Ammon's horn (tissue), 1 donor: ENCODE data around the gene L1CAM.

Source experiments
- DNase-seq: peaks from one replicate; pipeline ENCODE4 v3.0.0-alpha.2; 2016; ENCODE audit warnings: low spot score

L1CAM gene

DNA sequence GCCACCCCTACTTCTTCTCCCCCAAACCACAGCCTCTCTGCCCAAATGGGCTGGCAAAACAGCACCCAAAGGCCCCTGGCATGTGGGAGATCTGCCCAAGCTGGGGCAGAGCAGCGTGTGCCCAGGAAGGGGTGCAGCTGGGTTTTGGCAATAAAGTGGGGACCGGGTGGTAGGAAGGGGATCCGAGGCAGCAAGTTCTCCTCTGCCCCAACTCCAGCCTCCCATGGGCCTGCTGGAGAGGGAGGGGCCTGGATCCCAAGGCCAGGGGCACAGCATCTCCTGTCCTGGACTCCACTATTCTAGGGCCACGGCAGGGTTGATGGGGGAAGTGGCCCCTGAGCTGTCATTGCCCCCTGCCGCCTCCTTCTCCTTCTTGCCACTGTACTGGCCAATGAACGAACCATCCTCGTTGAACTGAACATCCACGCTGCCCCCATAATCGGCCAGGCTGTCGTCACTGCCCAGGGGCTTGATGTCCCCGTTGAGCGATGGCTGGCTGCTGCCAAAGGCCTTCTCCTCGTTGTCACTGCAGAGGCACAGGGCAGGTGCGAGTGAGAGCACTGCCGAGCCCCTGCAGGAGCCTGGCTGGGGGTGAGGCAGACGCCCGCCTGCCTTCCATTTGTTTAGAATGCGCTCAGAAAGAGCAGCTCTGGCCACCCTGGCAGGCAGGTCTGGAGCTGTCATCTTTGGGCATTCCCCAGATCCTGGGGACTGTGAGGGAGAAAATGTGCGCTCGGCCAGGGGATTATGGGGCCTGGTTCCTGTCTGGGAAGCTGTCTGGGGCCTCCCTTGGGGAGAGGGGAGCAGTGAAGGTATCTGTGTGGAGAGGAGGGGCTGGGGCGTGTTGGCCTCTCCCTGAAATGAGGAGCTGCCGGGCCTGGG is 23.4 kb downstream of the L1CAM start:
- no peak for DNase-seq

GRCh38 chrX:153861733-153862310 is 24.2 kb downstream of the L1CAM start:
- DNase-seq = no peak

DNA sequence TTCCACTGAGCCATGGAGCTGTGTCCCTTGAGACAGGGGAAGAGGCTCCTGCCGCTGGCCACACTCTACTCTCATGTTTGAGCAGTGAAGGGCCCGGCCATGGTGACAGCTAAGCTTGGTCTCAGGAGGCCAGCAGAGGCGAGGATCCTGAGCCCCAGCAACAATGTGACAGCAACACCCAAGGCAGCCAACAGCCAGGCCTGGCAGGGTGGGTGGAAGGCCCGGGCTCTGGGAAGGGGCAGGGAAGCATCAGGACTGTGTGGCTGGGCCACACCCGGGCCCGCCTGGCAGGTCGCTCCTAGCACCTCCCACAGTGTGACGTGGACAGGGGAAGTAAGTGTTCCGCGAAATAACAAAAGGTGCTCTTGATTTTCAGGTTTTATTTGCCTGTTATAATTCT is 24.8 kb downstream of the L1CAM start:
- DNase-seq = no peak

DNA sequence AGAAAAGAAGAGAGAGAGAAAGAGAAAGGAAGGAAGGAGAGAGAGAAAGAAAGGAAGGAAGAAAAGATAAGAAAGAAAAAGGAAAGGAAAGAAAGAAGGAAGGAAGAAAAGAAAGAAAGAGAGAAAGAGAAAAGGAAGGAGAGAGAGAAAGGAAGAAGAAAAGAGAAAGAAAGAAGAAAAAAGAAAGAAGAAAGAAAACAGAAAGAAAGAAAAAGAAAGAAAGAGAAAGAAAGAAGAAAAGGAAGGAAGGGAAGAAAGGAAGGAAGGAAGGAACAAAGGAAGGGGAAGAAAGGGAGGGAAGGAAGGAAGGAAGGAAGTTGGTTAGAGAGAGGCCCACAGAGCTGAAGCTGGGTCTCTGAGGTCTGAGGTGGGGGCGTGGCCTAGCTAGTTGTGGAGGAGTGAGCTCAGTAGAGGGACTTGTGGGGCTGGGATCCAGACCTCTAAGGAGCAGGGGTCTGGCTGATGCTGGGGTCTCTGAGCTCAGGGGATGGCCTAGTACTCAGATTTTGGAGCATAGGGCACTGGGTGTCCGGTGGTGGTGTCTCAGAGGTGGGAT is 28.5 kb downstream of the L1CAM start:
- DNase-seq = no peak

- no peak for DNase-seq
Measured at GRCh38 chrX:153854702-153855101, 31.3 kb downstream of the L1CAM start.

GRCh38 chrX:153853902-153854267 is 32.1 kb downstream of the L1CAM start:
- DNase-seq = no peak

GRCh38 chrX:153853180-153853901 is 32.6 kb downstream of the L1CAM start:
- DNase-seq = no peak

DNA sequence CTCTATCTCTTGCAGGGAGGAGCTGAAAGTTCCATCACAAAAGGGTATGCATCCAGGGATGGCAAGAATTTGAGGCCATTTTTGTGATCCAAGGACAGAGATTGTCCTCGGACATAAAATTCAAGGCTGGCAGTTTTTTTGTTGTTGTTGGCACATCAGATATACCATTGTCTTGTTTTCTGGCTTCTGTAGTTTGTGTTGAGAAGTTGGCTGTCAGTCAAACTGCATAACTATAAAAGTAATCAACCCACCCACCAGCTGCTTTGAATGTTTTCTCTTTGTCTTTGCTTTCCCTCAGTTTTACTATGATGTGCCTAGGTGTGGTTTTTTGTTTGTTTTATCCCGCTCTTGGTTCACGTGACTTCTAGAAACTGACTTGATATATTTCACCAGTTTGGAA is 34.0 kb downstream of the L1CAM start:
- no peak for DNase-seq

DNA sequence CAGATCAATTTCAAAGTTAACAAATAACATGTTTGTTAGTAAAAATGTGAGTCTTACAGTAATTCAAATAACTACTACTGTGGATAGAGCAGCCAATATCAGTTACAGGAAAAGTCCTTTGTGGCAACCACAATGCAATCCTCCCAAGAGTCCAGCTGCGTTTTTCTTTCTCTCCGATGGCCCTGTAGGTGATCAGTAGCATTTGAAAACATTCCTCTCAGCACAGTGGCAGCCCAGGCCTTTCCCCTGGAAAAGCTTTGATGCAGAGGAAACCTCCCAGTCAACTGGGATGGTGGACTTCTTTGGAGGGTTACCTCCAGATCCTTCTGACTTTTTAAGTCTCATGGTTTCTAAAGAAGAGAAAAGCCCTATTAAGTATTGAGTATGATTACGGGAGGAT is 37.6 kb downstream of the L1CAM start:
- no peak for DNase-seq

- no peak for DNase-seq
Measured at GRCh38 chrX:153845842-153846241, 40.1 kb downstream of the L1CAM start.

- no peak for DNase-seq
Measured at GRCh38 chrX:153845195-153845594, 40.8 kb downstream of the L1CAM start.

DNA sequence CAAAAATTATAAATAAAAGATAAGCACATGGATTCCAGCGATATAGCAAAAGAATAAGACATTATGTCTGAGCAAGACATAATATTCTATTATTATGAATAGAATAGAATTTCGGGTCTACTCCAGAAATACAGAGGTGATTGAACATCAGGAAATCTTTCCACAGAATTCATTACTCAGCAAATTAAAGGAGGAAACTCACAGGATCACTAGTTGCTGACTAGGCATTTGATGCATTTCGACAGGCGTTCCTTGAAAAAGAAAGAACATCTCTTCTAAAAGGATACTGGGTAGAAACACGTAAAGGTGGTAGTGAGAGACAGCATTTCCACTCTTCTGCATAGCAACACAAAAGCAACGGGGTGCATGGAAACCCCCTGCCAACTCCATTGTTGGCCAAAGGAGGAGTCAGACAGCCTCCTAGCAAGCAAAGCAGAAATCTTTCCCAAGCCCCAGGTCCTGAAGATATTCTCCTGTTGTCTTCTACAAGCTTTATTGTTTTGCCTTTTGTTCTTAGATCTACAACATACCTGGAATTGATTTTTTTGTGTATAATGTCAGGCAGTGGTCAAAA is 41.4 kb downstream of the L1CAM start:
- no peak for DNase-seq

DNA sequence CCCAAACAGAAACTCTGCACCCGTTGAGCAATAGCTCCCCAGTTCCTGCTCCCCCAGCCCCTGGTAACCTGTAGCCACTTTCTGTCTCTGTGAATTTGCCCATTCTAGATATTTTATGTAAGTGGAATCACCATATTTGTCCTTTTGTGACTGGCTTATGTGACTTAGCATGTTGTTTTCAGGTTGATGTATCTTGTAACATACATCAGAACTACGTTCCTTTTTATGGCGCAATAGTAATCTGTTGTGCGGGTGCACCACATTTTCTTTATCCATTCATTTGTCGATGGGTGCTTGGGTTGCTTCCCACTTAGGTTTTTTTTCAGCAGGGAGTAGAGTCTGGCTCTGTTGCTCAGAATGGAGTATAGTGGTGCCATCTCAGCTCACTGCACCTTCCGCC is 49.1 kb downstream of the L1CAM start:
- no peak for DNase-seq

DNA sequence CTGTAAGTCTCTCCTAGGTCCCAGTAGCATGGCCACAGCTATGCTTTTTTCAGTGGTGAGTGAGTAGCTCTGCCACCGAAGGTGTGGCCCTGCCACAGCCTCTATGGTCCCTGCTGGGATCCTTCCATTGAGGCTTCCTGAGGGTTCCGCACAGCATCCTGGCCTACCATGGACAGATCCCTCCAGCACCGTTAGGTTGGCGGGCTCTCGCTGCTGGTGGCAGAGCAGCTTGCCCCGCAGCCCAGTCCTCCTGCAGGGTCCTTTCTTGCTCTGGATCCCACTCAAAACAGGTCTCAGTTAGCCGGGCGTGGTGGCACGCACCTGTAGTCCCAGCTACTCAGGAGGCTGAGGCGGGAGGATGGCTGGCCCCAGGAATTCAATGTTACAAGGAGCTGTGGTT is 53.2 kb downstream of the L1CAM start:
- no peak for DNase-seq

DNA sequence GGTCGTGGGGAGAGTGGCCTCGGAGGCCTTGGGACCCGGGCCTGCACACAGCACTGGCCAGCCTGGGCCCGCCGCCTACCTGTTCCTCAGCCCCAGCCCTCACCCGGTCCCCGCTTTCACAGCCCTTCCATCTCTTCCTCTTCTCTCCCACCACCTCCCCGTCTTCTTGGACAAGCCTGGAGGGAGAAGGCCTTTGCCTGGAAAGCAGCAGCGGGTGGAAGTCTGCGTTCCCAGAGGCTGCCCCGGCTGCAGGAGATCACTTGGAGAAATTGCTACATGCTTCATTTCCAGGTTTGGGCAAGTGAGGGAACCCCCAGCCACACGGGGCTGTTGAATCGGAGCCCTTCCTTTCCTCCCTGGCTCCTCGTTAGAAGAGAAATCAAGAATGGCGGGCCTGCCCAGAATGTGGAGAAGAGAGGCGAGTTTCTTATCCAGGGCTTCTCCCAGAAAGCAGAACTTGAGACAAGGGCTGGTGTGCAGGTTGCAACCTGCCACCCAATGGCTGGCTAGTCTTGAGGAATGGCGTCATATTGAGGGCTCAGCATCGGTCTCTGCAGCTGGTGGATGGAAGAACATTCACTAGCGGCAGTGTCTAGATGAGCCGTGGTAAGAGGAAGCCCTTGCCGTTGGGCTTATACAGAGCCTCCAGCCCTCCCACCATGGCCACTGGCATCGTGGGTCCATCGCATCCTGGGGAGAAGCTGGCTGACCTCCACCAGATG is 54.4 kb downstream of the L1CAM start:
- DNase-seq = no peak

DNA sequence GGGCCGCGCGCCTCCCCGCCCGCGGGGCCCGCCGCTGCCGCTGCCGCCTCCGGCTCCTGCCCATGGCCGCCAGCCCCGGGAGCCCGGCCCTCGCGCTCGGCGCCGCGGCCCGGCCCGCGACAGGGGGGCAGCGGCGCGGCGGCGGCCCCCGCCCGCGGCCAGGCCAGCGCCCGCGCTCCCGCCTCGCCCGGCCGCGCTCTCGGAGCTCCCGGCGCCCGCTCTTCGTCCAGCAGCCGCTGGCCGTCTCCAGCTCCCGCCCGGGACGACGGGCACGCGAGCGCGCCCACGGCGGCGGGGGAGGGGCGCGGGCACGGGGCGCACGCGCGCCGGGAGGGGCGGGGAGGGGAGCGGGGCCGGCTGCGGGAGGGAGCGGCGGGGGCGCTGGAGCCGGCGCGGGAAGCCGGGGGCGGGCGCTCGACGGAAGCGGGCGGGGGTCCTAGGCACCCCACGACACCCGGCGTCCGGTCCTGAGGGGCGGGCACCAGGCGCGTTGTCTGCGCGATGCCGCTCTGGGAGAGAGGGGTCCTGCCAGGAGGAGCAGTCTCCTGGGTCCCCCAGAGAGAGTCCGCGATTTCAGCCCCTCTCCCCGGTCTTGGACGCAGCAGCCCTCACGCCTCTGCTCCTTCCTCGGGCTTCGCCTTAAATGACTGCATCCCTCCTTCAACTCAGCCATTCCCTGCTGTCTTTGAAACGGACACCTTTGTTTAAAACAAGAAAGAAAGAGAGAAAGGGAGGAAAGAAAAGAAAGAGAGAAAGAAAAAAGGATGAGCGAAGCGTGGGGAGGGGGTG is 55.1 kb downstream of the L1CAM start:
- DNase-seq = no peak

DNA sequence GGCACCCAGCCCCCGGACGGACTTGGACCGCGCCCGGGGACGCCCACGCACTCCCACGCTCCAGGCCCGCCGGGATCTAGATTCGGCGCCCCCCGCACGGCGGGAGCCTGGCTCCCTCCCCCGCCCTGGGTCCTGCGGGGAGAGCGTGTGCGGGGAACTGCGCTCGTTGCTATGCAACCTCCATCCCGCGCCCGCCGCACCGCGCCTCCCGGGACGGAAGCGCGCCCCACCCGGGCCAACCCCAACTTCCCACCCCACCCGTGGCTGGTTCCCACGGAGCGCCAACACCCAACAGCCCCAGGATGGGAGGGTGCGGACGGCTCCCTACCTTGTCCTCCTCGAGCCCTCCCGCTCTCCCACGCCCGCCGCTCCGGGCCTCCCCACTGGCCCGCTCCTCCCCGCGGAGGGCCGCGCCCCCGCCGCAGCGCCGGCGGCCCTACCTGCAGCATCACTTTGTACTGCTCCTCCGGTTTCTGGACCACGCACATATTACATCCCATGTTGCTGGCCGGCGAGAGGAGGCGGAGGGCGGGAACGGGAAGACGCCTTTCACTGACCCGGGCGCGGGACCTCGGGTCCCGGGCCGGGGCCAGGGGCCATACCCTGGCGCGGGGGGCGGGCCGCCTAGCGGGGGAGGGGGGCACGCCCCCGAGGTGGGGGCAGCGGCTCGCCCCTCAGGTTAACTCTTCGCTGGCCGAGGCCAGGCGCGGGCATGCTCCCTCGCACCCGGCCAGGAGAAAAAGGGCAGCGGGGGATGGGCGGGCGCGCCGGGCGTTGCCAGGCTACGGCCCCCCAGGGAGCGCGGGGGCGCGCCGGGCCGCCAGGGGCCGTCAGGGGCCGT is 56.0 kb downstream of the L1CAM start, which contains the start of gene PDZD4:
Gene PDZD4 (minus strand): TSS at position 746 of the 841 bp plus-strand sequence. CDS start 246 bp downstream, at position 500.
- no peak for DNase-seq

DNA sequence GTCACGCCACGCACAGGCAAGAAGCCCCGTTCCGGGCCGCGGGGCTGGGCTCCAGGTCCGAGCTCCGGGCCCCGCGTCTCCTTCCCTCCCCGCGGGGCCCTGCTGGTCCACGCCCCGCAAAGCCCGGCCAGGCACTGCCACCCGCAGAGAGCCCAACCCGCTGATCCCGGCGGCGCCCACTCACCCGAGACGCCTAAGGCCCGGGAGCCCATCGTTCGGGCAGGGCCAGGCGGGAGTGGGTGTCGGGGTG is 56.5 kb downstream of the L1CAM start:
- DNase-seq = no peak

GRCh38 chrX:153828723-153829548 is 57.0 kb downstream of the L1CAM start:
- DNase-seq = no peak
